GM12873 (cell line): Measurements from ENCODE around the gene SPATS2.

Experiments
- TF ChIP-seq, protein P1 (sequence below): IDR thresholded peaks from 2 replicates; pipeline ENCODE4 v1.5.1; 2012; ENCODE audit warnings: low read depth, mild to moderate bottlenecking, moderate library complexity, low read length, control low read depth; ENCODE audit not compliant: insufficient read depth; ENCODE audit errors: missing control alignments

Gene SPATS2

DNA sequence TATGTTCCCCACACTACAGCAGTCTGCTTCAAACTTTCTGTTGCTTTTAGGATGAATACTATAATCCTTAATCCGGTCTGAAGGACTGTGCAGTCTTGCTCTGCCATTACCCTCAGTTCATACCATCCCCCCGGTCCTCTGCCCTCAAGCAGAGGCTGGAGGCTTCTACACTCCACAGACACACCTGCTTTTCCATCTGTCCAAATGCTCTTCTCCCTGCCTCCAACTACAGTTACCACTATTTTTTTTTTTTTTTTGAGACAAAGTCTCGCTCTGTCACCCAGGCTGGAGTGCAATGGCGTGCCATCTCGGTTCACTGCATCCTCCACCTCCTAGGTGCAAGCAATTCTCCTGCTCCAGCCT, 152.3 kb downstream of the SPATS2 start:
- TF ChIP-seq, protein P1, sequence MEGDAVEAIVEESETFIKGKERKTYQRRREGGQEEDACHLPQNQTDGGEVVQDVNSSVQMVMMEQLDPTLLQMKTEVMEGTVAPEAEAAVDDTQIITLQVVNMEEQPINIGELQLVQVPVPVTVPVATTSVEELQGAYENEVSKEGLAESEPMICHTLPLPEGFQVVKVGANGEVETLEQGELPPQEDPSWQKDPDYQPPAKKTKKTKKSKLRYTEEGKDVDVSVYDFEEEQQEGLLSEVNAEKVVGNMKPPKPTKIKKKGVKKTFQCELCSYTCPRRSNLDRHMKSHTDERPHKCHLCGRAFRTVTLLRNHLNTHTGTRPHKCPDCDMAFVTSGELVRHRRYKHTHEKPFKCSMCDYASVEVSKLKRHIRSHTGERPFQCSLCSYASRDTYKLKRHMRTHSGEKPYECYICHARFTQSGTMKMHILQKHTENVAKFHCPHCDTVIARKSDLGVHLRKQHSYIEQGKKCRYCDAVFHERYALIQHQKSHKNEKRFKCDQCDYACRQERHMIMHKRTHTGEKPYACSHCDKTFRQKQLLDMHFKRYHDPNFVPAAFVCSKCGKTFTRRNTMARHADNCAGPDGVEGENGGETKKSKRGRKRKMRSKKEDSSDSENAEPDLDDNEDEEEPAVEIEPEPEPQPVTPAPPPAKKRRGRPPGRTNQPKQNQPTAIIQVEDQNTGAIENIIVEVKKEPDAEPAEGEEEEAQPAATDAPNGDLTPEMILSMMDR: no peak

DNA sequence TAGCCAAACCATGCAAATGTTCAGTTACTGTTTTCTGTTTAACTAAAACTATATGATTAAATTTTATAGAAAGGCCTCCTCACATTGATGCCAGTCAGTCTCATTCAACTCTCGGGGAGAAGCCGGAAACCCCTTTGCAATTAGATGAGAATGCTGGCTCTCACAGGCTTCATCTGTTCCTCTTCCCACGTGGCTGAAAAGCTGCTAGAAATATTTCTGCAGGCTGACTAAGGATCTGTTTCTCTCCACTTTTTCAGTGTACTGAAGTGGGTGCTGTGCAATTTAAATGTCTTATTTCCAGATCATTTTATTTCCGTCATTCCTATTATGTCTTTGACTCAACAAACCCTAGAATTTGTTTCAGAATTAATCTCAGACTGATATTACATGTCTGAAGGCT, 154.1 kb downstream of the SPATS2 start:
- TF ChIP-seq, protein P1: no peak

DNA sequence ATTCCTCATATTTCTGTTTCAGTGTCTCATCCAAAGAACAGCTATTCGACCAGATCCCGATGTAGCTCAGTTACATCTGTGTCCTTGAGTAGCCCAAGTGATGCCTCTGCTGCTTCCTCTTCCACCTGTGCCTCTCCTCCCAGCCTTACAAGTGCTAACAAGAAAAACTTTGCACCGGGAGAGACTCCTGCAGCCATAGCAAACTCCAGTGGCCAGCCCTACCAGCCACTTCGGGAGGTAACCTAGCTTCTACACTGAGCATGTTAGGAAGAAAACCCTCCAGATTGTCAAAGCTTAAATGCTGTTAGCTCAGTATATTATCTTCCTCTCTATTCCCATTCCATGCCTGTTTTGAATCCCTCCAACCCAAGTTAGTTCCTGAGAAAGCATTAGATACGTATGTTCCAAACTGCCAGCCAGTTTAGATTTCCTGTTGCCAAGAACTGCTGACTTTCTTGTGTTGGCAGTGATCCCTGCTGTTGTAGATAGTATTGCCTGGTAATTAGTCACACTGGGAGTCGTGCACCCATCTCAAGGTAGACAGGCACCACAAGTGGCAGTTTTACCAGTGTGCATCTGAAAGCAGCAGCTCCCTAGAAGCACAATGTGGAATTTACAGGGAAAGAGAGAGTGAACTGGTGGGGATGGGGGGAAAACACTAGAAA, 157.5 kb downstream of the SPATS2 start:
- TF ChIP-seq, protein P1: no peak

DNA sequence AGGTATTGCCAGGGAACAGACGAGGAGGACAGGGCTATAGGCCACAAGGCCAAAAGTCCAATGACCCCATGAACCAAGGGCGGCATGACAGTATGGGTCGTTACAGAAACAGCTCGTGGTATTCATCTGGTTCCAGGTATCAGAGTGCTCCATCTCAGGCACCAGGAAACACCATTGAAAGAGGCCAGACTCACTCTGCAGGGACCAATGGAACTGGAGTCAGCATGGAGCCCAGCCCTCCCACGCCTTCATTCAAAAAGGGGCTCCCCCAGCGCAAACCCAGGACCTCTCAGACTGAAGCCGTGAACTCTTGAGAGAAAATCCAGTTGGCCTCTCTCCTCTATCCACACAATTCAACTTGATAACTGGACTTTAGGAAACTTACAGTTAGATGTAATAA, 158.7 kb downstream of the SPATS2 start:
- TF ChIP-seq, protein P1: no peak

DNA sequence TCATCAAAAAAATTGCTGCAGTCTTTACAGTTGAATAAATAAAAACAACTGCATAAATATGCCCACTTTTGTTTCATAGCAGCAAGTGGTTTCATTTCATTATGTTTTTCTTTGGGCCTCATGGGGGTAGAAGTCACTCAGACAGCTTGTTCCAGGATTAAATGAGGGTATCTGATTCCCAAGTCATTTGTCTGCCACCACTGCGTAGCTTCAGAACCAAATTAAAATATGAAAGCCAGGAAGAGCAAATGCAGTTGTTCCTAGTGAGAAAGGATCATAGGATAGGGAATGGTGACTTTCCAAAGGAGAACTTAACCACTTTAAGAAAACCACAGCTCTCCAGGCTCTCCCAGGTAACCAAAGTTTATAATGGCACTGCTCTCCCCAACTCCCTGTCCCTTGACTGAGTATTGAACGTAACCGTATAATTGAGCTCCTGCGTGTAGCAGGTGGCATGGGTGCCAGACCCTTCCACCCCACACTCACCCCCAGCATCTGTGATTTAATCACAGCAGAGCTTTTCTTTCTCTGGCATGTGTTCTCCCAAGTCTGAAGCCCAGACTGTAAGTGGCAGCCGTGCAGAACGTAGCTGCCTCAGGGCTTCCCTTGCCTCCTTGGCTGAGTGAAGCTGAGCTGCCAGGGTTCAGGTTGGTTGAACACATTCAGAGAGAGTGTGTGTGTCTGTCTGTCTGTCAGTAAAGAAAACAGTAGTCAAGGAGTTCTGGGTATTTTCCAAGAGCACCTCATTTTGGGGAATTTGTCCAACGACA, 160.3 kb downstream of the SPATS2 start:
- TF ChIP-seq, protein P1: no peak

DNA sequence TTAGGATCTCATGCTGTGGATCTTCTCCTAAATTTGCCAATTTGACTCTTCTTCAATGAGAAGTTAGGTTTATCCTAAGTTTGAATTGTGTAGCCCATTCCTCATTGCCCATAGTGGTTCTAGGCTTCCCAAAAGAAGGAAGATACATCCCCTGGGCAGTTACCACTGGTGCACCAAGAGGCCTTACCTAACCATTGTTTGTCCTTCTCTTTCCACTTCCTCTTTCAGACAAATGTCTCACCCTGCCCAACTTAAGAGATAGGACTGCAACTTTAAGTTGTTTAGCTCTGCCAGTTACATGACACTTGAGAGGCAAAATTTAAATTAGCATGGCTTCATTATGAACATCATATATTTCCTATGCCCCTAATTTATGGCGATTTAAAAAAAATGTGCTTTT, 162.2 kb downstream of the SPATS2 start:
- TF ChIP-seq, protein P1: no peak

DNA sequence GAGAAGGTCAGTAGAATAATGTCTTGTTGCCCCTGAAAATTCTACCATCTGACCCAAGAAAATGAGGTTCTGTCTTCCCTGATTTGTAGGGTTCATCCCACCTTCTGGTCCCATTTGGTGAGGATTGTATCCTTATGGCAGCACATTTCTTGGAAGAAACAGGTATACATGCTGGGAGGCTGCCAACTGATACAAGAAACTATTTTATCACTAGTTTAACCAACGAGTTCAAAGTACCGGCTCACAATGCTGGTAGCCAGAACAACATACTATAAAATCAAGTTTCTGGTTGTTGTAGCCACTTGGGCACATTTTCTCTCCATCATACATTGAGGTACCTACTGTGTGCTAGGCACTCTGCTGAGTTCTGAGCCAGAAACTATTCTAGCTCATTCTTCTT, 164.5 kb downstream of the SPATS2 start:
- TF ChIP-seq, protein P1: no peak
